Thymus (tissue), 11 donors: ENCODE measurements around the gene FIZ1. TPM values are rescaled to one million over a fixed set of nuclear protein-coding genes. Genes with fewer than 3 reads are reported as not detected.

ENCODE experiments used
- DNase-seq, 9 donors: peaks; one replicate each; pipeline ENCODE4 v3.0.0-alpha.2; 2013; ENCODE audit warnings: low spot score in 9 of 9, low read depth in 6 of 9, missing footprints in 1 of 9
- H3K27ac ChIP-seq, 2 donors: one replicate each; pipeline ENCODE4 v1.5.1; 2013; ENCODE audit warnings: control low read depth in 1 of 2, low read depth in 1 of 2, low read length in 1 of 2, mild to moderate bottlenecking in 1 of 2, moderate library complexity in 1 of 2
- H3K27me3 ChIP-seq, 2 donors: one replicate each; pipeline ENCODE4 v1.5.1; 2013; ENCODE audit warnings: low read length in 1 of 2; ENCODE audit not compliant: control insufficient read depth in 2 of 2, insufficient read depth in 1 of 2
- H3K36me3 ChIP-seq, 2 donors: one replicate each; pipeline ENCODE4 v1.5.1; 2013; ENCODE audit warnings: low read length in 1 of 2, mild to moderate bottlenecking in 1 of 2, moderate library complexity in 1 of 2; ENCODE audit not compliant: control insufficient read depth in 2 of 2, insufficient read depth in 2 of 2
- H3K4me1 ChIP-seq, 2 donors: one replicate each; pipeline ENCODE4 v1.5.1; 2013; ENCODE audit warnings: low read length in 2 of 2; ENCODE audit not compliant: control insufficient read depth in 2 of 2, insufficient read depth in 2 of 2
- H3K4me3 ChIP-seq, 2 donors: one replicate each; pipeline ENCODE4 v1.5.1; 2013; ENCODE audit warnings: low read length in 2 of 2, control low read depth in 1 of 2, mild to moderate bottlenecking in 1 of 2
- H3K9me3 ChIP-seq, 2 donors: one replicate each; pipeline ENCODE4 v1.5.1; 2013; ENCODE audit warnings: low read length in 1 of 2, mild to moderate bottlenecking in 1 of 2; ENCODE audit not compliant: control insufficient read depth in 2 of 2, insufficient read depth in 1 of 2
- WGBS: extraction: QIAGEN DNeasy Blood & Tissue Kit; methylation state at CpG from one replicate; pipeline ENCODE4 v1.1.7; 2013; 5-methylcytosine and 5-hydroxymethylcytosine counted together
- polyA plus RNA-seq: library from polyadenylated mRNA; stranded (reverse); fragments of 200-250 nt; gene quantifications from one replicate; pipeline ENCODE4 v1.2.3, GENCODE V29; 2013
- total RNA-seq: library from RNA; stranded (reverse); fragments of 120-200 nt; gene quantifications from one replicate; pipeline ENCODE4 v1.2.4, GENCODE V29; 2013
- donor health status: healthy.

FIZ1 gene
- total and polyA plus RNA-seq, 2 donors = 4.6 to 11.9 TPM

GRCh38 chr19:55594996-55595545, 4.2 kb downstream of the FIZ1 start:
- Histone ChIP-seq H3K9me3 (peaks cover 1 to 7% of the 10 kb centered on the region in 2 donors), H3K36me3 (peaks cover 34 to 44% of the 10 kb centered on the region in 2 donors), H3K27ac (no peak overlapping the region), H3K4me1 (peaks cover 0 to 5% of the 10 kb centered on the region in 2 donors), H3K4me3 (no peak overlapping the region), H3K27me3 (no peaks in the 10 kb centered on the region)
- 100% methylated on average over 4 of the region's 4 CpGs for WGBS
- no peak for DNase-seq

- no peak overlapping the region for H3K27ac ChIP-seq
- no peak overlapping the region for H3K4me3 ChIP-seq
- no peaks in the 10 kb centered on the region for H3K4me1 ChIP-seq
- WGBS = 96% methylated on average over 68 of the region's 68 CpGs
- DNase-seq = no peak
- H3K9me3 ChIP-seq = peaks cover 0 to 1% of the 10 kb centered on the region in 2 donors
- H3K27me3 ChIP-seq = no peaks in the 10 kb centered on the region
- H3K36me3 ChIP-seq = peaks cover 34 to 44% of the 10 kb centered on the region in 2 donors
These were observed 6.1 kb downstream of the FIZ1 start for GRCh38 chr19:55593096-55593772.

GRCh38 chr19:55592391-55593090, 6.8 kb downstream of the FIZ1 start:
- H3K4me1 ChIP-seq = peaks cover 0 to 5% of the 10 kb centered on the region in 2 donors
- WGBS = 97% methylated on average over 73 of the region's 73 CpGs
- no peaks in the 10 kb centered on the region for H3K27me3 ChIP-seq
- H3K9me3 ChIP-seq = peaks cover 0 to 1% of the 10 kb centered on the region in 2 donors
- no peak for DNase-seq
- H3K4me3 ChIP-seq = no peak overlapping the region
- peaks cover 34 to 43% of the 10 kb centered on the region in 2 donors for H3K36me3 ChIP-seq
- H3K27ac ChIP-seq = no peak overlapping the region

GRCh38 chr19:55591555-55591954, 7.8 kb downstream of the FIZ1 start:
- H3K27ac ChIP-seq = no peak overlapping the region
- DNase-seq = no peak
- H3K27me3 ChIP-seq = peaks cover 3 to 7% of the 10 kb centered on the region in 2 donors
- peaks cover 5 to 14% of the 10 kb centered on the region in 2 donors for H3K4me1 ChIP-seq
- WGBS = 97% methylated on average over 10 of the region's 10 CpGs
- H3K9me3 ChIP-seq = peaks cover 0 to 1% of the 10 kb centered on the region in 2 donors
- peaks cover 27 to 38% of the 10 kb centered on the region in 2 donors for H3K36me3 ChIP-seq
- H3K4me3 ChIP-seq = no peak overlapping the region

- Histone ChIP-seq H3K4me3 (no peak overlapping the region), H3K4me1 (peaks cover 13 to 24% of the 10 kb centered on the region in 2 donors), H3K27ac (no peak overlapping the region), H3K27me3 (peaks cover 4 to 7% of the 10 kb centered on the region in 2 donors), H3K36me3 (peaks cover 18 to 29% of the 10 kb centered on the region in 2 donors), H3K9me3 (peaks cover 0 to 1% of the 10 kb centered on the region in 2 donors)
- WGBS = 96% methylated on average over 10 of the region's 10 CpGs
- no peak for DNase-seq
These were observed 8.7 kb downstream of the FIZ1 start for GRCh38 chr19:55590617-55591016.

- no peak for DNase-seq
- Histone ChIP-seq H3K4me1 (peaks cover 13 to 27% of the 10 kb centered on the region in 2 donors), H3K36me3 (peaks cover 13 to 25% of the 10 kb centered on the region in 2 donors), H3K4me3 (no peak overlapping the region), H3K9me3 (peaks cover 0 to 1% of the 10 kb centered on the region in 2 donors), H3K27ac (no peak overlapping the region), H3K27me3 (peaks cover 4 to 7% of the 10 kb centered on the region in 2 donors)
- 77% methylated on average over 7 of the region's 7 CpGs for WGBS
These were observed 9.2 kb downstream of the FIZ1 start for GRCh38 chr19:55590109-55590508.

GRCh38 chr19:55588738-55589137, 10.6 kb downstream of the FIZ1 start:
- no peak overlapping the region for H3K27ac ChIP-seq
- peaks cover 4 to 10% of the 10 kb centered on the region in 2 donors for H3K27me3 ChIP-seq
- WGBS = 98% methylated on average over 8 of the region's 8 CpGs
- H3K4me3 ChIP-seq = no peak overlapping the region
- DNase-seq = no peak
- H3K36me3 ChIP-seq = peaks cover 7 to 20% of the 10 kb centered on the region in 2 donors
- peaks cover 13 to 27% of the 10 kb centered on the region in 2 donors for H3K4me1 ChIP-seq
- no peaks in the 10 kb centered on the region for H3K9me3 ChIP-seq

GRCh38 chr19:55586976-55587668, 12.2 kb downstream of the FIZ1 start:
- Histone ChIP-seq H3K9me3 (no peaks in the 10 kb centered on the region), H3K4me3 (peak overlapping the region; percentile 19 to 38), H3K36me3 (peaks cover 0 to 3% of the 10 kb centered on the region in 2 donors), H3K4me1 (peaks cover 13 to 27% of the 10 kb centered on the region in 2 donors), H3K27me3 (peaks cover 4 to 10% of the 10 kb centered on the region in 2 donors), H3K27ac (peak overlapping the region; percentile 39 to 70)
- 4% methylated on average over 40 of the region's 40 CpGs for WGBS
- DNase-seq = peak in 6 of 9 donors; percentile 67 to 88 (median 82)
